DOHH2 (cell line): ENCODE results near the gene BRSK2.

Experiments
- H3F3A ChIP-seq: fragments of 200-600 bp; sonication (generic), shearing (Covaris generic); 2 replicates; pipeline ENCODE4 v1.6.0; 2016; ENCODE audit warnings: antibody characterized with exemption, mild to moderate bottlenecking; ENCODE audit not compliant: control insufficient read depth, insufficient read depth
- H3K27ac ChIP-seq: fragments of 200-600 bp; sonication (generic); 2 replicates; pipeline ENCODE4 v1.5.1; 2014; ENCODE audit warnings: low read depth, mild to moderate bottlenecking, low read length, moderate library complexity
- H3K27me3 ChIP-seq: fragments of 200-600 bp; sonication (generic); 2 replicates; pipeline ENCODE4 v1.6.1; 2014; ENCODE audit warnings: mild to moderate bottlenecking, low read length, mixed read lengths; ENCODE audit not compliant: control insufficient read depth
- H3K36me3 ChIP-seq: fragments of 200-600 bp; sonication (generic); 2 replicates; pipeline ENCODE4 v1.6.1; 2014; ENCODE audit warnings: mild to moderate bottlenecking, low read length, moderate library complexity, mixed read lengths; ENCODE audit not compliant: control insufficient read depth
- H3K4me1 ChIP-seq: fragments of 200-600 bp; sonication (generic); 2 replicates; pipeline ENCODE4 v1.6.1; 2014; ENCODE audit warnings: mild to moderate bottlenecking, low read length, mixed read lengths; ENCODE audit not compliant: control insufficient read depth
- H3K4me2 ChIP-seq: fragments of 200-600 bp; sonication (generic); 2 replicates; pipeline ENCODE4 v1.6.0; 2014; ENCODE audit warnings: mild to moderate bottlenecking, low read length, moderate library complexity
- H3K4me3 ChIP-seq: fragments of 200-600 bp; sonication (generic); 2 replicates; pipeline ENCODE4 v1.5.1; 2014; ENCODE audit warnings: mild to moderate bottlenecking, low read length, mixed read lengths
- H3K79me2 ChIP-seq: fragments of 200-600 bp; sonication (generic); 2 replicates; pipeline ENCODE4 v1.6.1; 2014; ENCODE audit warnings: mild to moderate bottlenecking, low read length, mixed read lengths; ENCODE audit not compliant: control insufficient read depth
- H3K9me2 ChIP-seq: fragments of 200-600 bp; sonication (generic); replicated peaks from 2 replicates; pipeline ENCODE4 v1.6.1; 2014; ENCODE audit warnings: mild to moderate bottlenecking, low read length, mixed read lengths; ENCODE audit not compliant: control insufficient read depth
- H3K9me3 ChIP-seq: fragments of 200-600 bp; sonication (generic); 2 replicates; pipeline ENCODE4 v1.6.1; 2014; ENCODE audit warnings: antibody characterized with exemption, low read length, mixed read lengths; ENCODE audit not compliant: control insufficient read depth, insufficient read depth
- H4K20me1 ChIP-seq: fragments of 200-600 bp; sonication (generic); 2 replicates; pipeline ENCODE4 v1.6.0; 2014; ENCODE audit warnings: low read depth, mild to moderate bottlenecking, antibody characterized with exemption, low read length, moderate library complexity; ENCODE audit not compliant: control insufficient read depth, insufficient read depth
- CTCF ChIP-seq: fragments of 200-600 bp; sonication (generic); IDR thresholded peaks from one replicate; pipeline ENCODE4 v1.5.1; 2014; ENCODE audit warnings: antibody characterized with exemption, mild to moderate bottlenecking, low read depth, low read length; ENCODE audit not compliant: poor library complexity, severe bottlenecking
- EZH2phosphoT487 ChIP-seq: fragments of 200-600 bp; sonication (generic); IDR thresholded peaks from 2 replicates; pipeline ENCODE4 v1.6.1; 2017; ENCODE audit warnings: borderline replicate concordance, mild to moderate bottlenecking, antibody characterized with exemption, low read length, moderate library complexity, mixed read lengths

Gene BRSK2

GRCh38 chr11:1394936-1395772 lies 5.4 kb downstream of the BRSK2 start:
- no peaks in the 10 kb centered on the region for H3K36me3 ChIP-seq
- no peaks in the 10 kb centered on the region for H4K20me1 ChIP-seq
- no peak overlapping the region for H3K27ac ChIP-seq
- no peaks in the 10 kb centered on the region for H3F3A ChIP-seq
- H3K27me3 ChIP-seq: no peaks in the 10 kb centered on the region
- H3K4me3 ChIP-seq: no peak overlapping the region
- TF ChIP-seq CTCF (no peak), EZH2phosphoT487 (no peak)
- no peak overlapping the region for H3K4me2 ChIP-seq
- no peaks in the 10 kb centered on the region for H3K9me2 ChIP-seq
- no peaks in the 10 kb centered on the region for H3K4me1 ChIP-seq
- H3K9me3 ChIP-seq: no peaks in the 10 kb centered on the region
- H3K79me2 ChIP-seq: no peaks in the 10 kb centered on the region

GRCh38 chr11:1395773-1396374 lies 6.1 kb downstream of the BRSK2 start:
- no peaks in the 10 kb centered on the region for H3K79me2 ChIP-seq
- H3K4me1 ChIP-seq: no peaks in the 10 kb centered on the region
- H4K20me1 ChIP-seq: no peaks in the 10 kb centered on the region
- H3K4me2 ChIP-seq: no peak overlapping the region
- H3F3A ChIP-seq: no peaks in the 10 kb centered on the region
- H3K9me2 ChIP-seq: no peaks in the 10 kb centered on the region
- H3K36me3 ChIP-seq: no peaks in the 10 kb centered on the region
- no peaks in the 10 kb centered on the region for H3K9me3 ChIP-seq
- no peak overlapping the region for H3K4me3 ChIP-seq
- TF ChIP-seq CTCF (no peak), EZH2phosphoT487 (no peak)
- no peaks in the 10 kb centered on the region for H3K27me3 ChIP-seq
- H3K27ac ChIP-seq: no peak overlapping the region

GRCh38 chr11:1396375-1396841 lies 6.7 kb downstream of the BRSK2 start:
- H3K9me3 ChIP-seq: no peaks in the 10 kb centered on the region
- H3K27ac ChIP-seq: no peak overlapping the region
- no peaks in the 10 kb centered on the region for H3K79me2 ChIP-seq
- H3F3A ChIP-seq: no peaks in the 10 kb centered on the region
- H3K27me3 ChIP-seq: no peaks in the 10 kb centered on the region
- no peaks in the 10 kb centered on the region for H3K36me3 ChIP-seq
- TF ChIP-seq CTCF (no peak), EZH2phosphoT487 (no peak)
- H3K4me3 ChIP-seq: no peak overlapping the region
- H3K4me2 ChIP-seq: no peak overlapping the region
- no peaks in the 10 kb centered on the region for H4K20me1 ChIP-seq
- H3K9me2 ChIP-seq: no peaks in the 10 kb centered on the region
- H3K4me1 ChIP-seq: no peaks in the 10 kb centered on the region
